NT2/D1 (cell line): ENCODE results near the gene C12orf54.
"Not testable (repeated sequence)": the region's sequence is repeated elsewhere in the genome, so short reads cannot be mapped to it uniquely, and the experiment has no call there.

ENCODE experiments used
- DNase-seq: peaks from one replicate; pipeline ENCODE4 v3.0.0-alpha.2; 2011; ENCODE audit warnings: low read depth, low spot score
- H3K27me3 ChIP-seq: 2 replicates; pipeline ENCODE4 v1.6.0; 2011; ENCODE audit warnings: mild to moderate bottlenecking; ENCODE audit not compliant: insufficient read length, insufficient read depth
- H3K36me3 ChIP-seq: 2 replicates; pipeline ENCODE4 v1.6.1; 2011; ENCODE audit warnings: mild to moderate bottlenecking, low read length, mixed read lengths; ENCODE audit not compliant: insufficient read depth, insufficient read length
- H3K4me1 ChIP-seq: 2 replicates; pipeline ENCODE4 v1.5.1; 2011; ENCODE audit not compliant: insufficient read depth, insufficient read length
- H3K4me3 ChIP-seq: 2 replicates; pipeline ENCODE4 v1.5.1; 2011; ENCODE audit warnings: low read depth; ENCODE audit not compliant: insufficient read length
- H3K9ac ChIP-seq: 2 replicates; pipeline ENCODE4 v1.6.0; 2011; ENCODE audit warnings: low read depth; ENCODE audit not compliant: insufficient read length
- H3K9me3 ChIP-seq: 2 replicates; pipeline ENCODE4 v1.5.1; 2011; ENCODE audit warnings: mild to moderate bottlenecking, low read length; ENCODE audit not compliant: insufficient read depth
- SUZ12 ChIP-seq: IDR thresholded peaks from 2 replicates; pipeline ENCODE4 v1.6.1; 2011; ENCODE audit not compliant: insufficient read length, insufficient read depth; ENCODE audit errors: extremely low read depth
- YY1 ChIP-seq: IDR thresholded peaks from 2 replicates; pipeline ENCODE4 v1.6.1; 2011; ENCODE audit not compliant: insufficient read length, insufficient read depth
- ZNF274 ChIP-seq: IDR thresholded peaks from 2 replicates; pipeline ENCODE4 v1.6.1; 2011; ENCODE audit warnings: mild to moderate bottlenecking, low read depth, low read length

C12orf54 gene

DNA sequence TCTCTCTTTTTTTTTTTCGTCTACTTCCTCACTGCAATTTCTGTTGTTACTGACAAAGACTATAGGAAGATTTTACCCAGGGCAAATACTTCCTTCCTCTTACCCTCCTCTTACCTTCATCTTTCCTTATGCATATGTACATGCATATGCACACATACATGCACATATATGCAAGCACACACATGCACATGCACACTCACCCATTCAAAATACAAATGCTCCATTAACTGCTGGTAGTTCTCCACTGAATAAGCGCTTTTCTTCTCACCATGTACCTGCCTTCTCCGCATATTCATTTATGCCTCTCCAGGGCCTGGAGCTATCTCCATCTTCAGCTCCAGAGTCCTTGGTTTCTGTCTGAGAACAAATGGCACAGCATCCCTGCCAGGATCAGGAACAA is 632 bp downstream of the C12orf54 start:
- Histone ChIP-seq H3K9ac (no peak overlapping the region), H3K9me3 (no peaks in the 10 kb centered on the region; the same call in 1 of the 2 replicates), H3K36me3 (no peaks in the 10 kb centered on the region), H3K4me3 (no peak overlapping the region), H3K27me3 (no peaks in the 10 kb centered on the region), H3K4me1 (no peaks in the 10 kb centered on the region)
- TF ChIP-seq ZNF274 (no peak), YY1 (no peak), SUZ12 (no peak)
- DNase-seq: no peak

- H3K4me1 ChIP-seq: no peaks in the 10 kb centered on the region
- H3K27me3 ChIP-seq: no peaks in the 10 kb centered on the region
- H3K9me3 ChIP-seq: no peaks in the 10 kb centered on the region; the same call in 1 of the 2 replicates
- H3K9ac ChIP-seq: no peak overlapping the region
- no peak for DNase-seq
- TF ChIP-seq ZNF274 (no peak), SUZ12 (no peak), YY1 (no peak)
- H3K36me3 ChIP-seq: no peaks in the 10 kb centered on the region
- H3K4me3 ChIP-seq: no peak overlapping the region
Observed at GRCh38 chr12:48486261-48486660, 4.0 kb downstream of the C12orf54 start.

- H3K4me1 ChIP-seq: no peaks in the 10 kb centered on the region
- H3K4me3 ChIP-seq: no peak overlapping the region
- H3K9me3 ChIP-seq: no peaks in the 10 kb centered on the region; the same call in 1 of the 2 replicates
- no peak overlapping the region for H3K9ac ChIP-seq
- H3K27me3 ChIP-seq: no peaks in the 10 kb centered on the region
- TF ChIP-seq SUZ12: no peak
- no peak for TF ChIP-seq YY1
- no peaks in the 10 kb centered on the region for H3K36me3 ChIP-seq
- no peak for DNase-seq
Observed at GRCh38 chr12:48486679-48487078, 4.4 kb downstream of the C12orf54 start.

GRCh38 chr12:48489012-48489411 is 6.7 kb downstream of the C12orf54 start:
- Histone ChIP-seq H3K36me3 (no peaks in the 10 kb centered on the region), H3K9ac (no peak overlapping the region), H3K4me3 (no peak overlapping the region), H3K4me1 (no peaks in the 10 kb centered on the region), H3K27me3 (no peaks in the 10 kb centered on the region), H3K9me3 (no peaks in the 10 kb centered on the region)
- TF ChIP-seq YY1 (no peak), SUZ12 (no peak), ZNF274 (no peak)
- DNase-seq: no peak

- H3K4me1 ChIP-seq, H3K9me3 ChIP-seq, H3K4me3 ChIP-seq, H3K36me3 ChIP-seq, H3K27me3 ChIP-seq, DNase-seq, H3K9ac ChIP-seq: not testable (repeated sequence)
Observed at GRCh38 chr12:48489456-48489855, 7.2 kb downstream of the C12orf54 start.

DNA sequence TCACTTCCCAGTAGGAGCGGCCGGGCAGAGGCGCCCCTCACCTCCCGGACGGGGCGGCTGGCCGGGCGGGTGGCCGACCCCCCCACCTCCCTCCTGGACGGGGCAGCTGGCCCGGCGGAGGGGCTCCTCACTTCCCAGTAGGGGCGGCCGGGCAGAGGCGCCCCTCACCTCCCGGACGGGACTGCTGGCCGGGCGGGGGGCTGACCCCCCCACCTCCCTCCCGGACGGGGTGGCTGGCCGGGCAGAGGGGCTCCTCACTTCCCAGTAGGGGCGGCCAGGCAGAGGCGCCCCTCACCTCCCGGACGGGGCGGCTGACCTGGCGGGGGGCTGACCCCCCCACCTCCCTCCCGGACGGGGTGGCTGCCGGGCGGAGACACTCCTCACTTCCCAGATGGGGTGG is 18.0 kb downstream of the C12orf54 start:
- H3K4me1 ChIP-seq, DNase-seq, H3K4me3 ChIP-seq, H3K9me3 ChIP-seq, H3K36me3 ChIP-seq, H3K9ac ChIP-seq, H3K27me3 ChIP-seq: not testable (repeated sequence)

GRCh38 chr12:48506836-48507235 is 24.5 kb downstream of the C12orf54 start:
- not testable (repeated sequence) for H3K9ac ChIP-seq, H3K36me3 ChIP-seq, H3K27me3 ChIP-seq, H3K4me3 ChIP-seq, H3K4me1 ChIP-seq
- peak; percentile 9 for DNase-seq
- peaks cover 25% of the 10 kb centered on the region for H3K9me3 ChIP-seq

DNA sequence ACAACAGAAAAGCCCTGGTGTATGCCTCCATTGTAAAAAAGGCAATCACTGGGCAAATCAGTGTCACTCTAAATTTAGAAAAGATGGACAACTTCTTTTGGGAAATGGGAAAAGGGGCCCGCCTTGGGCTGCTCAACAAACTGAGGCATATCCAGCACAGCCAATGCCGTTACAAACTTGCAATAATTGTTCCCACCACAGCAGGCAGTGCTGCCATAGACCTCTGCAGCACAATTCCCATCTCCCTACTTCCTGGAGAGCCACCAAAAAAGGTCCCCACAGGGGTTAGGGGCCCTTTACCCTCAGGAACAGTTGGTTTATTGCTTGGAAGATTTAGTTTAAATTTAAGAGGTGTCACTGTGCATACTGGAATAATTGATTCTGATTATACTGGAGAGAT is 26.7 kb downstream of the C12orf54 start:
- no peak overlapping the region for H3K9ac ChIP-seq
- no peaks in the 10 kb centered on the region for H3K4me1 ChIP-seq
- TF ChIP-seq ZNF274: no peak
- no peak for TF ChIP-seq YY1
- no peak for TF ChIP-seq SUZ12
- no peak overlapping the region for H3K4me3 ChIP-seq
- peaks cover 22% of the 10 kb centered on the region for H3K9me3 ChIP-seq
- H3K27me3 ChIP-seq: no peaks in the 10 kb centered on the region
- no peaks in the 10 kb centered on the region for H3K36me3 ChIP-seq
- no peak for DNase-seq
